Measurements from ENCODE around the gene SLC8A1. TPM values are rescaled to one million over a fixed set of nuclear protein-coding genes. Genes with fewer than 3 reads are reported as not detected.

Gene SLC8A1
- total and polyA plus RNA-seq, 2 donors (not counting 1 experiment from before 2014, with no cell fraction given): 0.07 to 0.20 TPM

DNA sequence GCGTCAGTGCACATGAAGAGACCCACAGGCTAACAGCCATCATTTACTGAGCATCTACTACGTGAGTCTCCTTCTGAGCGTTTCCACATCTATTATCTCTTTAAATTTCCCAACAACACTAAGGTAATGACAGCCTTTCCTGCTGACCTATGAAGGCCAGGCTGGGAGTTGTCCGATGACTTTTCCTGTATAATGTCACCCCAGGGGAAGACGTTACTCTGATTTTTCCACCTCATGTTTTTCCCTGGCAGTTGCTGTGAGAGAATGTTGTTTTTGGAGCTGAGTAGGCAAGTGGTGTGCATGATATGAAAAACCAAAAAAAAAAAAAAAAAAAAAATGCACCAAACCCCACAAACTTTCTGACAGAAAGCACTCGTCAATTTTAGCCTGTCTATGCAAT is 207.6 kb downstream of the SLC8A1 start:
- ChIA-PET POLR2A (no interaction called here), CTCF (interaction anchor here (0.9 to 2.3 kb wide), 4 partner anchors 37 to 313 kb away, joined by 4 to 11 read pairs (median 4); no protein-coding TSS in a partner anchor)
- no peak for DNase-seq
- Mint-ChIP-seq H3K4me1 (no peaks in the 10 kb centered on the region), H3K9me3 (ENCODE audit: insufficient read depth) (no peaks in the 10 kb centered on the region), H3K27me3 (no peaks in the 10 kb centered on the region), H3K27ac (no peak overlapping the region), H3K4me3 (no peak overlapping the region)
- no peaks in the 10 kb centered on the region for H3K4me1 ChIP-seq (ENCODE audit: control insufficient read depth in 2 of 2, insufficient read depth in 2 of 2, low read length in 2 of 2)
- H4K20me1 ChIP-seq (ENCODE audit: control insufficient read depth, insufficient read depth, low read length, poor library complexity, severe bottlenecking): no peaks in the 10 kb centered on the region
- intact Hi-C loops (cut with micrococcal nuclease): loop anchor here (10.0 kb wide), 1 partner anchor 1541 kb away; no protein-coding TSS in a partner anchor
- H3K4me3 ChIP-seq (ENCODE audit: control extremely low read depth in 1 of 5, extremely low read depth in 1 of 5, insufficient read depth in 1 of 5, low read depth in 2 of 5, low read length in 4 of 5): no peak overlapping the region
- no peak overlapping the region for H2AFZ ChIP-seq (ENCODE audit: insufficient read depth, low read depth, low read length, poor library complexity, severe bottlenecking)
- no peak overlapping the region for H3K9ac ChIP-seq (ENCODE audit: low read length)
- H3K9me3 ChIP-seq (ENCODE audit: control extremely low read depth in 1 of 3, control insufficient read depth in 2 of 3, insufficient read depth in 1 of 3, low read length in 2 of 3): no peaks in the 10 kb centered on the region
- no peaks in the 10 kb centered on the region for H3K36me3 ChIP-seq (replicated peaks in 1 of 2; ENCODE audit: control extremely low read depth in 1 of 2, control insufficient read depth in 1 of 2, extremely low read depth in 1 of 2, insufficient read depth in 2 of 2, low read length in 1 of 2)
- H3K27ac ChIP-seq (ENCODE audit: low read length in 2 of 2): no peak overlapping the region
- no peaks in the 10 kb centered on the region for H3K79me2 ChIP-seq (ENCODE audit: control insufficient read depth, insufficient read depth, low read length)
- no peaks in the 10 kb centered on the region for H3K27me3 ChIP-seq (replicated peaks in 1 of 4; ENCODE audit: control extremely low read depth in 1 of 4, control insufficient read depth in 3 of 4, insufficient read depth in 4 of 4, low read length in 3 of 4)
- TF ChIP-seq, protein P1, sequence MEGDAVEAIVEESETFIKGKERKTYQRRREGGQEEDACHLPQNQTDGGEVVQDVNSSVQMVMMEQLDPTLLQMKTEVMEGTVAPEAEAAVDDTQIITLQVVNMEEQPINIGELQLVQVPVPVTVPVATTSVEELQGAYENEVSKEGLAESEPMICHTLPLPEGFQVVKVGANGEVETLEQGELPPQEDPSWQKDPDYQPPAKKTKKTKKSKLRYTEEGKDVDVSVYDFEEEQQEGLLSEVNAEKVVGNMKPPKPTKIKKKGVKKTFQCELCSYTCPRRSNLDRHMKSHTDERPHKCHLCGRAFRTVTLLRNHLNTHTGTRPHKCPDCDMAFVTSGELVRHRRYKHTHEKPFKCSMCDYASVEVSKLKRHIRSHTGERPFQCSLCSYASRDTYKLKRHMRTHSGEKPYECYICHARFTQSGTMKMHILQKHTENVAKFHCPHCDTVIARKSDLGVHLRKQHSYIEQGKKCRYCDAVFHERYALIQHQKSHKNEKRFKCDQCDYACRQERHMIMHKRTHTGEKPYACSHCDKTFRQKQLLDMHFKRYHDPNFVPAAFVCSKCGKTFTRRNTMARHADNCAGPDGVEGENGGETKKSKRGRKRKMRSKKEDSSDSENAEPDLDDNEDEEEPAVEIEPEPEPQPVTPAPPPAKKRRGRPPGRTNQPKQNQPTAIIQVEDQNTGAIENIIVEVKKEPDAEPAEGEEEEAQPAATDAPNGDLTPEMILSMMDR (IDR thresholded peaks at IDR 0.05): no peak
- no peak for TF ChIP-seq EZH2 (IDR thresholded peaks at IDR 0.05; ENCODE audit: borderline replicate concordance, insufficient read depth, low read depth, low read length, poor library complexity, severe bottlenecking)
- H3K4me2 ChIP-seq (replicated peaks; ENCODE audit: low read depth, low read length, poor library complexity, severe bottlenecking): no peak overlapping the region
- ATAC-seq (ENCODE audit: low read depth): no peak
- 80% methylated on average over 3 of the region's 6 CpGs for WGBS (ENCODE audit: insufficient coverage)

DNA sequence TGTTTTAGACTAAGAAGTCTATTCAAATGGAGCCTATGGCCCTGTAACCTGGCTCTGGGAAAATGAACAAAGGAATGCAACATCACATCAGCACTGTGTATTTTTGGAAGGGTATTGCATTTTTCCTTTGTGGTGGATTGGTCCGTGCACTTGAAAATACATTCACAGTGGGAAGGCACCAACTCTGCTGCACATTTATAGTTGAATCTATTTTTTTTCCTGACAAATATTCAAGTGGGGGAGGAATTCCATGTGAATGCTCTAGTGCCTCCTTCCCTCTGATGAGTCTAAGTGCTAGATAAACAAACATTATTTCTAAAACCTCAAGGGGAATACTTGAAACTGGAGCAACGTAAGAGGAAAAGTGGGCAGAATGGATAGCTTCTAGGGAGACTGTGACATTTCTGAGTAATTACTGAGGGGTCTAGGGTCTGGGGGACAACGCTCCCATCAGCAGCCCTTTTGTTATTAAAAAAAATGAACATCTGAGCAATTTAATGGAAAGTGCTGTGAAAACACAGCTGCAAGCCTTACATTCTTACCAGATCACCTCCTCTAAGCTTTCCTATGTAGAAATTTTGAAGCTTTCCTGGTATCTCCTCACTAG is 208.2 kb downstream of the SLC8A1 start:
- no peak for ATAC-seq (ENCODE audit: low read depth)
- no CpG with 5 or more reads among the region's 3 CpGs for WGBS (ENCODE audit: insufficient coverage)
- H4K20me1 ChIP-seq (ENCODE audit: control insufficient read depth, insufficient read depth, low read length, poor library complexity, severe bottlenecking): no peaks in the 10 kb centered on the region
- DNase-seq: no peak
- no peak overlapping the region for H3K4me3 ChIP-seq (ENCODE audit: control extremely low read depth in 1 of 5, extremely low read depth in 1 of 5, insufficient read depth in 1 of 5, low read depth in 2 of 5, low read length in 4 of 5)
- H3K27me3 ChIP-seq (replicated peaks in 1 of 4; ENCODE audit: control extremely low read depth in 1 of 4, control insufficient read depth in 3 of 4, insufficient read depth in 4 of 4, low read length in 3 of 4): no peaks in the 10 kb centered on the region
- no peaks in the 10 kb centered on the region for H3K4me1 Mint-ChIP-seq
- no peaks in the 10 kb centered on the region for H3K9me3 Mint-ChIP-seq (ENCODE audit: insufficient read depth)
- intact Hi-C loops (cut with micrococcal nuclease): loop anchor here (10.0 kb wide), 1 partner anchor 1541 kb away; no protein-coding TSS in a partner anchor
- no peak overlapping the region for H3K4me2 ChIP-seq (replicated peaks; ENCODE audit: low read depth, low read length, poor library complexity, severe bottlenecking)
- no peaks in the 10 kb centered on the region for H3K4me1 ChIP-seq (ENCODE audit: control insufficient read depth in 2 of 2, insufficient read depth in 2 of 2, low read length in 2 of 2)
- CTCF ChIA-PET: interaction anchor here (2.0 to 2.3 kb wide), 2 partner anchors 38 to 311 kb away, joined by 5 to 11 read pairs; no protein-coding TSS in a partner anchor
- H3K27ac Mint-ChIP-seq: no peak overlapping the region
- H3K36me3 ChIP-seq (replicated peaks in 1 of 2; ENCODE audit: control extremely low read depth in 1 of 2, control insufficient read depth in 1 of 2, extremely low read depth in 1 of 2, insufficient read depth in 2 of 2, low read length in 1 of 2): no peaks in the 10 kb centered on the region
- H2AFZ ChIP-seq (ENCODE audit: insufficient read depth, low read depth, low read length, poor library complexity, severe bottlenecking): no peak overlapping the region
- H3K9ac ChIP-seq (ENCODE audit: low read length): no peak overlapping the region
- TF ChIP-seq EZH2 (IDR thresholded peaks at IDR 0.05; ENCODE audit: borderline replicate concordance, insufficient read depth, low read depth, low read length, poor library complexity, severe bottlenecking): no peak
- TF ChIP-seq, protein P1 (IDR thresholded peaks at IDR 0.05): no peak
- POLR2A ChIA-PET: no interaction called here
- H3K27ac ChIP-seq (ENCODE audit: low read length in 2 of 2): no peak overlapping the region
- H3K9me3 ChIP-seq (ENCODE audit: control extremely low read depth in 1 of 3, control insufficient read depth in 2 of 3, insufficient read depth in 1 of 3, low read length in 2 of 3): no peaks in the 10 kb centered on the region
- H3K79me2 ChIP-seq (ENCODE audit: control insufficient read depth, insufficient read depth, low read length): no peaks in the 10 kb centered on the region
- no peak overlapping the region for H3K4me3 Mint-ChIP-seq
- H3K27me3 Mint-ChIP-seq: no peaks in the 10 kb centered on the region

Measured in B cell (primary cell).